Inferior parietal cortex (tissue), 1 donor: ENCODE results near the gene SYNJ2.

Experiments
- DNase-seq: peaks from one replicate; pipeline ENCODE4 v3.0.0-alpha.2; 2016; ENCODE audit errors: extremely low spot score

SYNJ2 gene

GRCh38 chr6:158040051-158040803, 58.6 kb downstream of the SYNJ2 start:
- peak; percentile 75 for DNase-seq

GRCh38 chr6:158040804-158041347, 59.2 kb downstream of the SYNJ2 start:
- no peak for DNase-seq

- no peak for DNase-seq
Observed at GRCh38 chr6:158041370-158041769, 59.7 kb downstream of the SYNJ2 start.

GRCh38 chr6:158041788-158042187, 60.1 kb downstream of the SYNJ2 start:
- DNase-seq = no peak

GRCh38 chr6:158042245-158042798, 60.7 kb downstream of the SYNJ2 start:
- no peak for DNase-seq

GRCh38 chr6:158043008-158043407, 61.3 kb downstream of the SYNJ2 start:
- DNase-seq = no peak

- no peak for DNase-seq
Observed at GRCh38 chr6:158043586-158044524, 62.2 kb downstream of the SYNJ2 start.

- no peak for DNase-seq
Observed at GRCh38 chr6:158044525-158044888, 62.8 kb downstream of the SYNJ2 start.

GRCh38 chr6:158046201-158047126, 64.8 kb downstream of the SYNJ2 start:
- DNase-seq = no peak

- DNase-seq = no peak
Observed at GRCh38 chr6:158047127-158047518, 65.5 kb downstream of the SYNJ2 start.

- DNase-seq = no peak
Observed at GRCh38 chr6:158047563-158048323, 66.1 kb downstream of the SYNJ2 start.

GRCh38 chr6:158048589-158048988, 66.9 kb downstream of the SYNJ2 start:
- no peak for DNase-seq

GRCh38 chr6:158049055-158050028, 67.7 kb downstream of the SYNJ2 start:
- no peak for DNase-seq

GRCh38 chr6:158050107-158050735, 68.6 kb downstream of the SYNJ2 start:
- DNase-seq = no peak

- no peak for DNase-seq
Observed at GRCh38 chr6:158050955-158051354, 69.3 kb downstream of the SYNJ2 start.

GRCh38 chr6:158051968-158052367, 70.3 kb downstream of the SYNJ2 start:
- no peak for DNase-seq

GRCh38 chr6:158053377-158054313, 72.0 kb downstream of the SYNJ2 start:
- no peak for DNase-seq

- no peak for DNase-seq
Observed at GRCh38 chr6:158056355-158056754, 74.7 kb downstream of the SYNJ2 start.
